ENCODE measurements around the gene SH3BP1.

- TF ChIP-seq CTCF (IDR thresholded peaks at IDR 0.05) = peak; percentile 19
- TF ChIP-seq EZH2 (IDR thresholded peaks at IDR 0.05; ENCODE audit: borderline replicate concordance, insufficient read depth, low read depth, low read length, poor library complexity, severe bottlenecking) = no peak
These were observed 5.6 kb upstream of the SH3BP1 start for GRCh38 chr22:37633625-37634416.

Measured in B cell (primary cell).